Mesendoderm (in vitro differentiated cells): Measurements from ENCODE around the gene MEFV.
"Not testable (repeated sequence)": the region's sequence is repeated elsewhere in the genome, so short reads cannot be mapped to it uniquely, and the experiment has no call there.

Experiments used
- DNase-seq: peaks from one replicate; pipeline ENCODE4 v3.0.0; 2013
- H2AK5ac ChIP-seq: 2 replicates; pipeline ENCODE4 v1.6.1; 2013; ENCODE audit warnings: low read length, inconsistent platforms
- H2BK120ac ChIP-seq: 2 replicates; pipeline ENCODE4 v1.6.1; 2013; ENCODE audit warnings: low read depth, mild to moderate bottlenecking, low read length, moderate library complexity, mixed read lengths
- H2BK15ac ChIP-seq: replicated peaks from 2 replicates; pipeline ENCODE4 v1.6.1; 2013; ENCODE audit warnings: low read depth, mild to moderate bottlenecking, moderate library complexity
- H2BK5ac ChIP-seq: 2 replicates; pipeline ENCODE4 v1.6.1; 2013; ENCODE audit warnings: low read length, inconsistent platforms
- H3K18ac ChIP-seq: 2 replicates; pipeline ENCODE4 v1.6.1; 2013; ENCODE audit warnings: mild to moderate bottlenecking, low read length, mixed read lengths
- H3K23ac ChIP-seq: one replicate; pipeline ENCODE4 v1.6.1; 2013; ENCODE audit warnings: low read length
- H3K27ac ChIP-seq: 2 replicates; pipeline ENCODE4 v1.5.1; 2013; ENCODE audit warnings: low read depth, mild to moderate bottlenecking, inconsistent platforms, low read length, moderate library complexity
- H3K27me3 ChIP-seq: 2 replicates; pipeline ENCODE4 v1.6.1; 2013; ENCODE audit warnings: low read length, control low read depth, mild to moderate bottlenecking, inconsistent platforms; ENCODE audit not compliant: insufficient read depth, poor library complexity
- H3K36me3 ChIP-seq: 2 replicates; pipeline ENCODE4 v1.6.1; 2013; ENCODE audit warnings: low read length, inconsistent platforms; ENCODE audit not compliant: control insufficient read depth, insufficient read depth
- H3K4ac ChIP-seq: one replicate; pipeline ENCODE4 v1.6.1; 2013; ENCODE audit warnings: low read depth, mild to moderate bottlenecking, low read length, moderate library complexity
- H3K4me1 ChIP-seq: 2 replicates; pipeline ENCODE4 v1.6.1; 2013; ENCODE audit warnings: low read depth, low read length, inconsistent platforms; ENCODE audit not compliant: control insufficient read depth
- H3K4me2 ChIP-seq: 2 replicates; pipeline ENCODE4 v1.6.1; 2013; ENCODE audit warnings: low read length
- H3K4me3 ChIP-seq: 2 replicates; pipeline ENCODE4 v1.5.1; 2013; ENCODE audit warnings: mild to moderate bottlenecking, low read length
- H3K56ac ChIP-seq: one replicate; pipeline ENCODE4 v1.6.1; 2013; ENCODE audit warnings: low read length
- H3K79me1 ChIP-seq: 2 replicates; pipeline ENCODE4 v1.6.1; 2013; ENCODE audit warnings: low read length, inconsistent platforms
- H3K79me2 ChIP-seq: 2 replicates; pipeline ENCODE4 v1.6.1; 2013; ENCODE audit warnings: mild to moderate bottlenecking, low read length; ENCODE audit not compliant: control insufficient read depth, insufficient read depth
- H3K9ac ChIP-seq: 2 replicates; pipeline ENCODE4 v1.6.1; 2013; ENCODE audit warnings: low read length, inconsistent platforms
- H4K5ac ChIP-seq: one replicate; pipeline ENCODE4 v1.6.1; 2013; ENCODE audit warnings: low read length
- H4K8ac ChIP-seq: one replicate; pipeline ENCODE4 v1.6.1; 2013; ENCODE audit warnings: low read depth, mild to moderate bottlenecking, control low read depth, low read length, moderate library complexity
- WGBS: extraction: QIAGEN DNeasy Blood & Tissue Kit; methylation state at CpG from one replicate; pipeline ENCODE4 v1.1.7; 2013; ENCODE audit warnings: low lambda C conversion rate, missing lambda C conversion rate; ENCODE audit not compliant: insufficient coverage; ENCODE audit errors: extremely low coverage; 5-methylcytosine and 5-hydroxymethylcytosine counted together

The MEFV gene

GRCh38 chr16:3274490-3274889 is 18.1 kb upstream of the MEFV start:
- Histone ChIP-seq H3K4me2 (no peak overlapping the region), H3K4ac (no peak overlapping the region), H3K79me1 (no peaks in the 10 kb centered on the region), H3K4me3 (no peak overlapping the region), H3K79me2 (no peaks in the 10 kb centered on the region), H2AK5ac (no peak overlapping the region), H3K27ac (no peak overlapping the region), H3K56ac (no peak overlapping the region), H2BK5ac (no peak overlapping the region), H2BK15ac (no peak overlapping the region), H4K8ac (no peak overlapping the region), H2BK120ac (no peak overlapping the region), H3K4me1 (no peaks in the 10 kb centered on the region), H3K18ac (no peak overlapping the region), H3K27me3 (no peaks in the 10 kb centered on the region), H3K36me3 (no peaks in the 10 kb centered on the region), H3K23ac (no peak overlapping the region), H4K5ac (no peak overlapping the region), H3K9ac (no peak overlapping the region)
- no CpG with 5 or more reads among the region's 4 CpGs for WGBS
- DNase-seq = no peak

GRCh38 chr16:3271281-3271680 is 14.8 kb upstream of the MEFV start:
- H4K8ac ChIP-seq, H3K36me3 ChIP-seq, H3K4me2 ChIP-seq, H2BK5ac ChIP-seq, DNase-seq, H3K27ac ChIP-seq, H3K18ac ChIP-seq, H3K23ac ChIP-seq, H3K4me3 ChIP-seq, H3K9ac ChIP-seq, H2BK120ac ChIP-seq, H3K79me2 ChIP-seq, H3K27me3 ChIP-seq, H2AK5ac ChIP-seq, H2BK15ac ChIP-seq, H3K79me1 ChIP-seq, H3K56ac ChIP-seq, H3K4me1 ChIP-seq, H4K5ac ChIP-seq, H3K4ac ChIP-seq: not testable (repeated sequence)
- no CpG with 5 or more reads among the region's 22 CpGs for WGBS

- not testable (repeated sequence) for H3K4ac ChIP-seq, H2BK120ac ChIP-seq, H3K4me3 ChIP-seq, H3K36me3 ChIP-seq, H3K4me2 ChIP-seq, H3K79me2 ChIP-seq, H3K9ac ChIP-seq, H4K8ac ChIP-seq, H3K27me3 ChIP-seq, H3K56ac ChIP-seq, H4K5ac ChIP-seq, H2BK5ac ChIP-seq, H3K18ac ChIP-seq, H3K27ac ChIP-seq, DNase-seq, H3K4me1 ChIP-seq, H2AK5ac ChIP-seq, H3K79me1 ChIP-seq, H3K23ac ChIP-seq, H2BK15ac ChIP-seq
- WGBS = no CpG with 5 or more reads among the region's 5 CpGs
These were observed 14.3 kb upstream of the MEFV start for GRCh38 chr16:3270718-3271117.

- Histone ChIP-seq H4K5ac (no peak overlapping the region), H3K4me3 (no peak overlapping the region), H3K27ac (no peak overlapping the region), H2BK15ac (no peak overlapping the region), H3K4ac (no peak overlapping the region), H3K36me3 (no peaks in the 10 kb centered on the region), H3K23ac (no peak overlapping the region), H3K9ac (no peak overlapping the region), H4K8ac (no peak overlapping the region), H3K56ac (no peak overlapping the region), H2BK120ac (no peak overlapping the region), H3K4me1 (no peaks in the 10 kb centered on the region), H3K79me2 (no peaks in the 10 kb centered on the region), H3K4me2 (no peak overlapping the region), H2AK5ac (no peak overlapping the region), H3K18ac (no peak overlapping the region), H3K79me1 (no peaks in the 10 kb centered on the region), H2BK5ac (no peak overlapping the region), H3K27me3 (no peaks in the 10 kb centered on the region)
- DNase-seq = no peak
- no CpG with 5 or more reads among the region's 1 CpG for WGBS
These were observed 11.9 kb upstream of the MEFV start for GRCh38 chr16:3268294-3268693.

GRCh38 chr16:3266873-3267537 is 10.6 kb upstream of the MEFV start:
- Histone ChIP-seq H3K79me1 (no peaks in the 10 kb centered on the region), H4K8ac (no peak overlapping the region), H4K5ac (no peak overlapping the region), H3K4me3 (no peak overlapping the region), H2BK120ac (no peak overlapping the region), H3K27me3 (no peaks in the 10 kb centered on the region), H3K18ac (no peak overlapping the region), H2BK5ac (no peak overlapping the region), H3K4me2 (no peak overlapping the region), H3K4ac (no peak overlapping the region), H3K36me3 (no peaks in the 10 kb centered on the region), H2BK15ac (no peak overlapping the region), H3K23ac (no peak overlapping the region), H2AK5ac (no peak overlapping the region), H3K4me1 (no peaks in the 10 kb centered on the region), H3K9ac (no peak overlapping the region), H3K56ac (no peak overlapping the region), H3K79me2 (no peaks in the 10 kb centered on the region), H3K27ac (no peak overlapping the region)
- peak; percentile 33 for DNase-seq
- WGBS = no CpG with 5 or more reads among the region's 5 CpGs
